Stimulated activated CD8-positive, alpha-beta memory T cell treated with anti-CD3 and anti-CD28 coated beads, Interleukin-7, amount 100 ng/mL, for 24 hours (primary cell): ENCODE data around the gene FFAR3.

Experiments
- DNase-seq: peaks from one replicate; pipeline ENCODE4 v3.0.0-alpha.2; 2020; ENCODE audit warnings: low read depth

Gene FFAR3

DNA sequence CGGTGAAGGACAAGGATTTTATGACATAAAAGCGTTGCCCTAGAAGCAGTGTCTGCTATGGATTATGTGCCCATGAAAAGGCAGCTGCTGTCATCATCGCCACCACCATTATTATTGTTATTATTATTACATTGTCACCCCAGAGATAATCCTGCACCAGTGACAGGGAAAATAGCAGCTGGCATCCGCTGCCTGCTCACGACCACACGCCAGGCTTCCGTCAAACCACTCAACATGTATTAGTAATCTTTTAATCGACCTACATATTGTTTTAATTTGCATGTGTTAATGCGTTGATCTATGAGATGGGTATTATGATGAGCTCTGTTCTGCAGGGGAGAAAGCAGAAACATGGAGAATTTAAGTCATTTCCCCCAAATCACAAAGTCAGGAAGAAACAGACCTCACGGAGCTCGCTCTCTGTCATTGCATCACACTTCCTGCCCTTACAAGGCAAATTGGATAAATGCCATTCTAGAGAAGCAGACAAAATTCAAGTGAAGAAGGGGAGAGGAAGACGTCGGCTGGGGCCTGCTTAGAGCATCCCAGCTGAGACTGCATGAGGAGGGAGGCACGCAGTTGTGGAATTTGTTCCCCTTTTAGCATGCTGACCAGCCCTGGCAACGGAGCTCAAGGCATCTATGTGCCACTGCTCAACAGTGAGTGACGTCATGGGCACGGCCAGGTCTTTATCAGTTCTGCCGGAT lies at the start of gene FFAR3:
Gene FFAR3 (plus strand): TSS at position 594 of the 707 bp plus-strand sequence. CDS start 431 bp downstream, outside the sequence.
- no peak for DNase-seq

DNA sequence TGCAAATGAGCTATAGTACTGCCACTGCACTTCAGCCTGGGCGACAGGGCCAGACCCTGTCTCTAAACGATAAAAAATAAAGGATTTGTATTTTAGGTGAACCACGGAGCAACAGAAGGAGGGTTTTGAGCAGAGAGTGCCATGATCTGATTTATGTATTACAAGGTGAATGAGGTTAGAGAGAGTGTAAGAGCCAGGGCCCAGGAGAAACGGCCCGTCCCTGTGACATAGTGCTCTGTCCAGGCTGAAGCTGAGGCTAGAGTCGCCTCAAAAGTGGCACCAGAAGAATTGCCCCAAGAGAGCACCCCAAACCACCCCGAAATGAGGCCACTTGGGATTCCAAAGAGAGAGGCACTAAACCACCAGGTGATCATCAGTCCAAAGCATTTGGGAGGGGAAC lies 49.4 kb upstream of the FFAR3 start:
- DNase-seq: no peak

GRCh38 chr19:35309481-35310279 lies 48.6 kb upstream of the FFAR3 start:
- no peak for DNase-seq

GRCh38 chr19:35310331-35310730 lies 47.9 kb upstream of the FFAR3 start:
- no peak for DNase-seq

GRCh38 chr19:35310811-35311465 lies 47.3 kb upstream of the FFAR3 start:
- no peak for DNase-seq

DNA sequence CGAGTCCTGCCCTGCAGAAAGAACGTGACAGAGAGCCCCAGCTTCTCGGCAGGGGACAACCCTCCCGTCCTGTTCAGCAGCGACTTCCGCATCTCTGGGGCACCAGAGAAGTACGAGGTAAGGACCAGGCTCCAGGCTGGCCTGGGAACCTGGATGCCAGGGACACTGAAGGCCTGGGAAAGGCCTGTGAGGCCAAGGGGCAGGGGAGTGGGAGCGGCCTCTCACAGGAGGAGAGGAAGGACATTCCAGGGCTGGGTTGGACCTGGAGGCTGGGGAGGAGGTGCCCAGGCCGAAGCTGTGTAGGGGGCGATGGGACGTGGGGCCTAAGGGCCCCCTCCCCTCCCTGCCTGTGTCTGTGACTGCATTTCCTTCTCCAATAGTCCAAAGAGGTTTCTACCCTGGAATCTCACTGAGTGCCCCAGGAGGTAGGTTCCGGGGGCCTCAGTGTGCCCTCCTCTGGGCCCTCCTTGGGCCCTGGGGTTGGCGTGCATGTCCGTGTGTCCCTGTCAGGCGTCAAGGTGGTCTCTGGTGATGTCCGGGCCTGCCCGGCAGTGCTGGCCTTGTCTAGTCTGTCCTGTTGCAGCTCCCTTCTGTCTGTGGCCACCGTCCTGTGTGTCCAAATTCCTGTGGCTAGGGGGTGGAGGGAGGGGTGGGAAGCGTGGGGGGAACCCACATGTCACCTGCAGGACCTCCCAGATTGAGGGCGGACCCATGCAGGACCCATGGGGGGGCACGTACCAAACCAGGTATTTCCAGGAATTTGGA lies 46.2 kb upstream of the FFAR3 start:
- no peak for DNase-seq

- no peak for DNase-seq
Measured at GRCh38 chr19:35313587-35313986, 44.7 kb upstream of the FFAR3 start.

- no peak for DNase-seq
Measured at GRCh38 chr19:35314031-35314430, 44.2 kb upstream of the FFAR3 start.

- DNase-seq: no peak
Measured at GRCh38 chr19:35314858-35315470, 43.3 kb upstream of the FFAR3 start.

- no peak for DNase-seq
Measured at GRCh38 chr19:35315883-35316282, 42.4 kb upstream of the FFAR3 start.

DNA sequence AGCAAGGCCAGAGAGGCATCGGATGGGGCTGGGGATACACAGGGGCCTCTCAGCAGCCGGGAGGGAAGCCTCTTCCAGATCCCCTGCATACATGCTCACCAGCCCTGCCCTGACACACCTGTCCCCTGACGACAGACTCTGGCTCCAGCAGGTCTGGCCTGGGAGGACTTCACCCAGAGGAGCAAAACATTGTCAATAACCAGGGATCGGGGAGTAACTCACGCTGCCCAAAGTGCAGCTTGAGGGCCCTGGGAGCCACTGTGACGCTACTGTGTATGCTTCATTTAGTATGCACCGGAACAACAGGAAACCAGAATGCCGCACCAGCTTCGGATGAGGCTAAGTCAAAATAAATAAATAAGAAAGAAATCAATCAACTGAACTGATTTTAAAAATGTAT lies 41.7 kb upstream of the FFAR3 start:
- DNase-seq: no peak

- DNase-seq: no peak
Measured at GRCh38 chr19:35317464-35318043, 40.7 kb upstream of the FFAR3 start.

DNA sequence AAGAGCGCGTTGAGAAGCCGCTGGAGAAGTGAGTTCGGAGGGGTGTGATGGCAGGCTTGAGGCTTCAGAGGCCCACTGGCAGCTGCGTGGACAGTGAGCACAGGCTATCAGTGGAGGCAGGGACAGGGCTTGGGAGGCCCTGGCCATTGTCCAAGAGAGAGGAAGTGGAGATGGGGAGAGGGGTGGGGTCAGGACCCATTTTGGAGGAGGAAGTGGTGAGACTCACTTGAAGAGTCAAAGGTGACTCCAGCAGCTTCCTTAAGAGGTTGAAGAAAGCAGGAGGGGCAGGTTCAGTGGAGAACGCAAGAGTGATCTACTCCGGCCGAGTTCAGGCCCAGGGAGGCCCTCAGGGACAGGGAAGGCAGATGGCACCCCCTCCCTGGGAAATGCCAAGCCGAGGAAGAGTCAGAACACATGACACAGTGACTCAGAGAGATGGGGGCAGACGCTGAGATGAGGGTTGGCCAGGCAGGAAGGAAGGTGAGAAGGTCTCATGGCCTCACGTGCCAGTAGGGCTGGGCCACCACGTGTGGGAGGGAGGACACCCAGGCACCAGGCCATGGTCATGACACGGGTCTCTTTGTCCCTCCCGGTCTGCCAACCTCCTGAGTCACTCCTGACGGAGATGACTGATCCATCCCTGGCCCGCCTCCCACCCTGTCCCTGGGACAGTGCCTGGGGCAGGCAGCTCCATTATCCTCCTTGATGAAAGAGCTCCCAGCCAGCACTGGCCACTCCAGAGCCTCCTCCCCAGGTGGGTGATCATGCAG lies 39.4 kb upstream of the FFAR3 start:
- no peak for DNase-seq

DNA sequence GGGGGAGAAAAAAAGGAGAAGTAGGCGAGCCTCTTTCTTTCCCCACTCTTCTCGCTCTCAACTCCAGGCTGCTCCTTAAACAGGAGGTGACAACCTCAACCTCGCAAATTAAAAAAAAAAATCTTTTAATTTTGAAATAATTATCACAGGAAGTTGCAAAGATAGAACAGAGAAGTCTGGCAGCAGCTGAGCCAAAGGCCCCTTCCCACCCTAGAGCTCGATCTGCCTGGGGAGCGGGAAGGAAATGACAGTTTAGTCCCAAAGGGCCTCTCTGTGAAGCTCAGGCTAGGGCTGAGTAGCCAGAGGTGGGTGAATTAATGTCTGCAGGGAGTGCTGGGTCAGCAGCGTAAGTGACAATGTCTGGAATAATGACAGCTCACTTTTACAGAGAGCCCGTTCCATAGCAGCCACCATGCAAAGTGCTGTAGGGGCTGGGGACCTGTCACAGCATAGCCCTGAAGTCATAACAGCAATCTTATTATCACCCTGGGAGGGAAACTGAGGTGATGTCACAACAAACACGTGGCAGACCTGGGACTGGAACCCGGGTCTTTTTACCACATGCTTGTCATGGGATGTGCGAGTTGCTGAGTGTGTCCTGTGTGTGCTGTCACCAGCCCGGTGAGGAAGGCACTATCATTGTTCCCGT lies 38.1 kb upstream of the FFAR3 start:
- no peak for DNase-seq

DNA sequence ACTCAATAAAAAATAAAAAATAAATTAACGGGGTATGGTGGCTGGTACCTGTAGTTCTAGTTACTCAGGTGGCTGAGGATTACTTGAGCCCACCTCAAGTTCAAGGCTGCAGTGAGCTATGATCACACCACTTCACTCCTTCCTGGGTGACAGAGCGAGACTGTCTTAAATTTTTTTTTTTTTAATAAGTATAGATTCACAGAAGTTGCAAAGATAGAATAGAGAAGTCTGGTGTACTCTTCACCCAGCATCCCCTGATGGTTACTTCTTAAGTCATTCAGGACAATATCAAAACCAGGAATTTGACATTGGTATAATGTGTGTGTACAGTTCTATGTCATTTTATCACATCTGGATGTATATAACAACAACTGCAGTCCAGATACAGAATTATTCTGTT lies 37.0 kb upstream of the FFAR3 start:
- DNase-seq: no peak

DNA sequence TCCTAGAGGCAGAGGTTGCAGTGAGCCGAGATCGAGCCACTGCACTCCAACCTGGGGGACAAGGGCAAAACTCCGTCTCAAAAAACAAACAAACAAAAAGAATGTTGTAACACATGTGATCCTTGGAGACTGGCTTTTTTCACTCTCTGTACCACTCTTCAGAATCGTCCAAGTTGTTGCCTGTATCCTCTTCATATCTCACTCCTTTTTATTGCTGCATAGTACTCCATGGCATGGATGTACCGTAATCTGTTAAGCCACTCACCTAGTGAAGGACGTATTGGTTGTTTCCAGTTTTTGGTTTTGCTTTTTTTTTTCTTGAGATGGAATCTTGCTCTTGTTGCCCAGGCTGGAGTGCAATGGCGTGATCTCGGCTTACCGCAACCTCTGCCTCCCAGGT lies 36.2 kb upstream of the FFAR3 start:
- no peak for DNase-seq

DNA sequence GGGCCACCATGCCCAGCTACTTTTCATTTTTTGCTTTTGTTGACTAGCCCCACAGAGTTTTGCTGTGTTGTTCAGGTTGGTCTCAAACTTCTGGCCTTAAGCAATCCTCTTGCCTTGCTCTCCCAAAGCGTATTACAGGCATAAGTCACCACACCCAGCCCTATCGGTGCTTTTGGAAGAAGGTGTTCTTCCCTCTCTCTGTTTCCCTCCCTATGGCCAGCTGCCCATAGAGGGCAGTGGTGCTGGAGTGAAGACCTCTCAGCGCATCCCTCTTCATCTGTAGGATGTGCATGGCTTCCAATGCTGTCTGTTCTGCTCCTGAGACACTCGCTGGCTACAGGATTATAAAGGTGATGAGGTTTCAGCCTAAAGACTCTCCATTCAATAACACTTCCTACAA lies 30.6 kb upstream of the FFAR3 start:
- DNase-seq: no peak

GRCh38 chr19:35328851-35329285 lies 29.4 kb upstream of the FFAR3 start, which contains the start of gene CD22:
Gene CD22 (plus strand): TSS chr19:35329187. CDS start chr19:35332041, 2,854 bp downstream.
- no peak for DNase-seq

- DNase-seq: no peak
Measured at GRCh38 chr19:35329323-35329722, 28.9 kb upstream of the FFAR3 start.

DNA sequence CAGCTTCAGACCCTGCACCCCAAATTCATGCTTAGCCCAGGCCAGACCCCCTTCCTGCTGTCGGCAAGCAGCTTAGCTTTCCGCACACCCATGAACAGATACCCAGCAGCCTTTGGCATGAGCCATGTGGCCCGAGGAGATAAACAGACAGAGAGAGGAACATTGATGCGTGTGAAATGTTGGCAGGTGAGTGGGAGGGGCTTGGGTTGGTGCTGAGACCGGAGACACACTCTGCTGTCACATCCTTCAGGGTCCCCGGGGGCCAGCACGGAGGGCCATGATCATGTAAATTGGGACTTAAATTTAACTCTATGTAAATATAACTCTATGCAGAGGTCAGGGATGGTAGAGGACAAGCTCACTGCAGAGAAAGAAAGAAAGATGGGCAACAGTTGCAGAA lies 27.8 kb upstream of the FFAR3 start:
- no peak for DNase-seq
